GM12878 (cell line): ENCODE data around the gene CYTH3. TPM values are rescaled to one million over a fixed set of nuclear protein-coding genes. Genes with fewer than 3 reads are reported as not detected.

ENCODE experiments used
- ATAC-seq: fragments of 200-7000 bp; cut with Tn5 transposase; 3 replicates; pipeline ENCODE4 v1.9.1; 2020; ENCODE audit warnings: mild to moderate bottlenecking, moderate library complexity
- BruUV-seq: library from RNA; stranded (reverse); fragments of 400-500 nt; replicated peaks from 2 replicates; lab custom pipeline; 2021; lab: Mats Ljungman, UMichigan
- CTCF ChIA-PET: fragments of 300-600 bp; sonication (Branson Sonifier 250); formaldehyde crosslinking; extraction: SDS; loops from one replicate; lab custom pipeline; 2021; ENCODE audit warnings: inconsistent platforms; lab: Yijun Ruan, JAX
- POLR2A ChIA-PET: fragments of 350-600 bp; formaldehyde crosslinking; extraction: SDS; loops from one replicate; lab custom pipeline; 2021; ENCODE audit warnings: inconsistent platforms; lab: Charles Lee
- RAD21 ChIA-PET: fragments of 300-600 bp; sonication (Branson Sonifier 250); formaldehyde crosslinking; loops from one replicate; lab custom pipeline; 2023; ENCODE audit warnings: antibody characterized with exemption; ENCODE audit not compliant: unreplicated experiment; lab: Charles Lee
- SMC1A ChIA-PET: fragments of 300-600 bp; sonication (Branson Sonifier 250); formaldehyde crosslinking; loops from one replicate; lab custom pipeline; 2023; ENCODE audit not compliant: unreplicated experiment, uncharacterized antibody; lab: Charles Lee
- DNase-seq: peaks from one replicate; pipeline ENCODE4 v3.0.0-alpha.2; 2011; ENCODE audit warnings: low read depth, low spot score
- FAIRE-seq: peaks from 3 replicates; lab custom pipeline; 2011; peaks lifted over from hg19 to GRCh38; lab: Jason Lieb, UNC
- H2AFZ ChIP-seq: 2 replicates; pipeline ENCODE4 v1.6.0; 2011; ENCODE audit warnings: low read depth, low read length, control low read depth; ENCODE audit not compliant: control insufficient read depth
- H3K27ac ChIP-seq: 2 replicates; pipeline ENCODE4 v1.5.1; 2011; ENCODE audit warnings: control low read depth; ENCODE audit not compliant: control insufficient read depth, insufficient read depth
- H3K27me3 ChIP-seq, 2 experiments: replicated peaks in 1 of 2; 2 replicates each; pipeline versions ENCODE4 v1.6.0 to v1.6.1; 2011; ENCODE audit warnings: low read length in 1 of 2; ENCODE audit not compliant: control insufficient read depth in 2 of 2, insufficient read depth in 2 of 2
- H3K36me3 ChIP-seq, 2 experiments: 2 replicates each; pipeline ENCODE4 v1.5.1; 2011; ENCODE audit warnings: low read length in 1 of 2; ENCODE audit not compliant: control insufficient read depth in 2 of 2, insufficient read depth in 2 of 2
- H3K4me1 ChIP-seq: 2 replicates; pipeline ENCODE4 v1.6.1; 2011; ENCODE audit warnings: mild to moderate bottlenecking, low read length, moderate library complexity, mixed read lengths; ENCODE audit not compliant: control insufficient read depth, insufficient read depth
- H3K4me2 ChIP-seq: 2 replicates; pipeline ENCODE4 v1.6.0; 2011; ENCODE audit warnings: control low read depth; ENCODE audit not compliant: control insufficient read depth, insufficient read depth
- H3K4me3 ChIP-seq: fragments of 200-600 bp; sonication (generic); 2 replicates; pipeline ENCODE4 v1.5.1; 2016
- H3K79me2 ChIP-seq: 2 replicates; pipeline ENCODE4 v1.6.0; 2011; ENCODE audit warnings: low read length; ENCODE audit not compliant: control insufficient read depth, insufficient read depth
- H3K9ac ChIP-seq: 2 replicates; pipeline ENCODE4 v1.8.0; 2011; ENCODE audit warnings: low read length, control low read depth, mixed read lengths; ENCODE audit not compliant: control insufficient read depth, insufficient read depth
- H3K9me3 ChIP-seq: replicated peaks from 3 replicates; pipeline ENCODE4 v1.5.1; 2011; ENCODE audit warnings: mild to moderate bottlenecking, low read length; ENCODE audit not compliant: control insufficient read depth, insufficient read depth
- H4K20me1 ChIP-seq: 2 replicates; pipeline ENCODE4 v1.6.0; 2011; ENCODE audit not compliant: control insufficient read depth, insufficient read depth
- ATF7 ChIP-seq: fragments of 450-650 bp; IDR thresholded peaks from 2 replicates; pipeline ENCODE4 v1.6.1; 2016; ENCODE audit warnings: low read depth, mild to moderate bottlenecking
- EED ChIP-seq: sonication (generic); IDR thresholded peaks from 2 replicates; pipeline ENCODE4 v1.6.1; 2016; ENCODE audit warnings: antibody characterized with exemption, low read depth
- KAT2A ChIP-seq: conservative IDR thresholded peaks from 2 replicates; pipeline ENCODE4 v1.6.1; 2011; ENCODE audit warnings: low read depth, low read length; ENCODE audit not compliant: control insufficient read depth
- MEF2A ChIP-seq: IDR thresholded peaks from 2 replicates; pipeline ENCODE4 v1.6.1; 2011; ENCODE audit warnings: low read depth, mild to moderate bottlenecking, low read length, moderate library complexity; ENCODE audit not compliant: insufficient read depth
- ZZZ3 ChIP-seq: IDR thresholded peaks from 2 replicates; pipeline ENCODE4 v1.6.1; 2011; ENCODE audit warnings: low read depth; ENCODE audit not compliant: control insufficient read depth, insufficient read length
- WGBS: methylation state at CpG from one replicate; pipeline ENCODE4 v1.1.6; 2016; ENCODE audit warnings: low lambda C conversion rate; ENCODE audit not compliant: insufficient replicate concordance, insufficient coverage; ENCODE audit errors: missing lambda C conversion rate; 5-methylcytosine and 5-hydroxymethylcytosine counted together
- in situ Hi-C: fragments of 300-500 bp; cut with MboI; formaldehyde crosslinking; loops from 9 replicates; pipeline ENCODE4 v1.14.3; 2018; ENCODE audit warnings: mixed read lengths
- intact Hi-C: fragments of 100-400 bp; cut with micrococcal nuclease; formaldehyde crosslinking; loops from one replicate; pipeline ENCODE4 v1.14.2; 2022; ENCODE audit not compliant: unreplicated experiment
- polyA plus RNA-seq, 11 experiments: library from polyadenylated mRNA; depleted of rRNA in 4 of 11; unstranded in 6 of 11; stranded (reverse) in 5 of 11; fragments of >200 nt; fragmentation: Nextera tagmentation in 4 of 11; fragmentation: Illumina TruSeq in 1 of 11; extraction: Ambion mirVana in 4 of 11; extraction: Trizol in 1 of 11; gene quantifications; 1 replicate in 1 of 11; 2 replicates in 10 of 11; pipeline versions ENCODE4 v1.2.1 to v1.2.3, GENCODE V29; 2011 to 2016; ENCODE audit warnings: inconsistent platforms in 2 of 11, missing spikeins in 2 of 11, low read depth in 1 of 11
- total RNA-seq, 4 experiments: library from RNA; depleted of rRNA in 3 of 4; stranded (reverse); fragments of >200 nt in 3 of 4; fragmentation: Illumina TruSeq in 1 of 4; extraction: Trizol in 1 of 4; gene quantifications; 2 replicates each; pipeline versions ENCODE4 v1.2.1 to v1.2.3, GENCODE V29; 2013 to 2021
- TF ChIP-seq, protein P1 (sequence below): IDR thresholded peaks from 2 replicates; pipeline ENCODE4 v1.6.1; 2012; ENCODE audit warnings: low read depth, low read length, improper control_type of control experiment
- TF ChIP-seq, protein P2 (sequence below): fragments of 450-650 bp; formaldehyde crosslinking; IDR thresholded peaks from 2 replicates; pipeline ENCODE4 v1.4.0; 2020; ENCODE audit warnings: mild to moderate bottlenecking, moderate library complexity

Gene CYTH3
- total and polyA plus RNA-seq, 10 of the 15 experiments (the other 5 are each of a cell fraction or from before 2014, with no cell fraction given), result 0.45 to 28.2 (median 15.7) TPM

GRCh38 chr7:6205971-6206660 lies 66.3 kb downstream of the CYTH3 start:
- Histone ChIP-seq H2AFZ (no peak overlapping the region), H3K36me3 (no peaks in the 10 kb centered on the region; a peak in 1 of 4 replicates), H3K4me1 (no peaks in the 10 kb centered on the region), H3K4me2 (no peak overlapping the region), H4K20me1 (no peaks in the 10 kb centered on the region), H3K27me3 (no peaks in the 10 kb centered on the region)
- no peak for DNase-seq
- ATAC-seq, result peak; percentile 32; the same call in 2 of the 3 replicates
- ChIA-PET CTCF (no interaction called here), POLR2A (interaction anchor here (0.6 kb wide), 1 partner anchor 55 kb away, joined by 6 read pairs; no protein-coding TSS in a partner anchor)
- FAIRE-seq, result no peak
- TF ChIP-seq ZZZ3, result no peak
- TF ChIP-seq, all 136 proteins: peak for 0
- Histone ChIP-seq H3K79me2 (peaks cover 4% of the 10 kb centered on the region), H3K27ac (no peak overlapping the region), H3K9ac (no peak overlapping the region), H3K9me3 (no peaks in the 10 kb centered on the region), H3K4me3 (no peak overlapping the region)
- in situ Hi-C loops, result no loop called here
- RAD21 ChIA-PET, result interaction anchor here (0.6 kb wide), 1 partner anchor 64 kb away, joined by 3 read pairs; no protein-coding TSS in a partner anchor
- no TSS peak for BruUV-seq
- intact Hi-C loops, result no loop called here
- 67% methylated on average over 3 of the region's 3 CpGs for WGBS
- SMC1A ChIA-PET, result no interaction called here

GRCh38 chr7:6203381-6203780 lies 69.0 kb downstream of the CYTH3 start:
- H4K20me1 ChIP-seq, result no peaks in the 10 kb centered on the region
- SMC1A ChIA-PET, result interaction anchor here (0.7 to 1.4 kb wide), 2 partner anchors 8 to 21 kb away, joined by 3 read pairs; no protein-coding TSS in a partner anchor
- no peak overlapping the region for H3K4me2 ChIP-seq
- no peak overlapping the region for H3K9ac ChIP-seq
- no TSS peak for BruUV-seq
- H2AFZ ChIP-seq, result no peak overlapping the region
- intact Hi-C loops, result no loop called here
- DNase-seq (no peak), FAIRE-seq (no peak), ATAC-seq (no peak)
- peaks cover 4% of the 10 kb centered on the region for H3K79me2 ChIP-seq
- H3K27me3 ChIP-seq, result no peaks in the 10 kb centered on the region
- CTCF ChIA-PET, result interaction anchor here (0.9 kb wide), 1 partner anchor 67 kb away, joined by 3 read pairs; no protein-coding TSS in a partner anchor
- H3K27ac ChIP-seq, result no peak overlapping the region
- H3K4me3 ChIP-seq, result no peak overlapping the region
- H3K4me1 ChIP-seq, result no peaks in the 10 kb centered on the region
- WGBS, result 84% methylated on average over 5 of the region's 5 CpGs
- POLR2A ChIA-PET, result interaction anchor here (0.5 kb wide), 1 partner anchor 12 kb away, joined by 6 read pairs; no protein-coding TSS in a partner anchor
- no peaks in the 10 kb centered on the region for H3K9me3 ChIP-seq
- in situ Hi-C loops, result no loop called here
- RAD21 ChIA-PET, result no interaction called here
- TF ChIP-seq EED, result no peak
- TF ChIP-seq, protein P1, sequence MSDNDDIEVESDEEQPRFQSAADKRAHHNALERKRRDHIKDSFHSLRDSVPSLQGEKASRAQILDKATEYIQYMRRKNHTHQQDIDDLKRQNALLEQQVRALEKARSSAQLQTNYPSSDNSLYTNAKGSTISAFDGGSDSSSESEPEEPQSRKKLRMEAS, result no peak
- no peak for TF ChIP-seq MEF2A
- TF ChIP-seq, protein P2, sequence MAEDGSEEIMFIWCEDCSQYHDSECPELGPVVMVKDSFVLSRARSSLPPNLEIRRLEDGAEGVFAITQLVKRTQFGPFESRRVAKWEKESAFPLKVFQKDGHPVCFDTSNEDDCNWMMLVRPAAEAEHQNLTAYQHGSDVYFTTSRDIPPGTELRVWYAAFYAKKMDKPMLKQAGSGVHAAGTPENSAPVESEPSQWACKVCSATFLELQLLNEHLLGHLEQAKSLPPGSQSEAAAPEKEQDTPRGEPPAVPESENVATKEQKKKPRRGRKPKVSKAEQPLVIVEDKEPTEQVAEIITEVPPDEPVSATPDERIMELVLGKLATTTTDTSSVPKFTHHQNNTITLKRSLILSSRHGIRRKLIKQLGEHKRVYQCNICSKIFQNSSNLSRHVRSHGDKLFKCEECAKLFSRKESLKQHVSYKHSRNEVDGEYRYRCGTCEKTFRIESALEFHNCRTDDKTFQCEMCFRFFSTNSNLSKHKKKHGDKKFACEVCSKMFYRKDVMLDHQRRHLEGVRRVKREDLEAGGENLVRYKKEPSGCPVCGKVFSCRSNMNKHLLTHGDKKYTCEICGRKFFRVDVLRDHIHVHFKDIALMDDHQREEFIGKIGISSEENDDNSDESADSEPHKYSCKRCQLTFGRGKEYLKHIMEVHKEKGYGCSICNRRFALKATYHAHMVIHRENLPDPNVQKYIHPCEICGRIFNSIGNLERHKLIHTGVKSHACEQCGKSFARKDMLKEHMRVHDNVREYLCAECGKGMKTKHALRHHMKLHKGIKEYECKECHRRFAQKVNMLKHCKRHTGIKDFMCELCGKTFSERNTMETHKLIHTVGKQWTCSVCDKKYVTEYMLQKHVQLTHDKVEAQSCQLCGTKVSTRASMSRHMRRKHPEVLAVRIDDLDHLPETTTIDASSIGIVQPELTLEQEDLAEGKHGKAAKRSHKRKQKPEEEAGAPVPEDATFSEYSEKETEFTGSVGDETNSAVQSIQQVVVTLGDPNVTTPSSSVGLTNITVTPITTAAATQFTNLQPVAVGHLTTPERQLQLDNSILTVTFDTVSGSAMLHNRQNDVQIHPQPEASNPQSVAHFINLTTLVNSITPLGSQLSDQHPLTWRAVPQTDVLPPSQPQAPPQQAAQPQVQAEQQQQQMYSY, result no peak
- no peak for TF ChIP-seq ATF7
- TF ChIP-seq KAT2A, result no peak
- H3K36me3 ChIP-seq, result no peaks in the 10 kb centered on the region; a peak in 1 of 4 replicates
